Measurements from ENCODE around the gene OR9Q1. TPM values are rescaled to one million over a fixed set of nuclear protein-coding genes. Genes with fewer than 3 reads are reported as not detected.

OR9Q1 gene
- total RNA-seq, 4 donors from 2014 or later: not detected

DNA sequence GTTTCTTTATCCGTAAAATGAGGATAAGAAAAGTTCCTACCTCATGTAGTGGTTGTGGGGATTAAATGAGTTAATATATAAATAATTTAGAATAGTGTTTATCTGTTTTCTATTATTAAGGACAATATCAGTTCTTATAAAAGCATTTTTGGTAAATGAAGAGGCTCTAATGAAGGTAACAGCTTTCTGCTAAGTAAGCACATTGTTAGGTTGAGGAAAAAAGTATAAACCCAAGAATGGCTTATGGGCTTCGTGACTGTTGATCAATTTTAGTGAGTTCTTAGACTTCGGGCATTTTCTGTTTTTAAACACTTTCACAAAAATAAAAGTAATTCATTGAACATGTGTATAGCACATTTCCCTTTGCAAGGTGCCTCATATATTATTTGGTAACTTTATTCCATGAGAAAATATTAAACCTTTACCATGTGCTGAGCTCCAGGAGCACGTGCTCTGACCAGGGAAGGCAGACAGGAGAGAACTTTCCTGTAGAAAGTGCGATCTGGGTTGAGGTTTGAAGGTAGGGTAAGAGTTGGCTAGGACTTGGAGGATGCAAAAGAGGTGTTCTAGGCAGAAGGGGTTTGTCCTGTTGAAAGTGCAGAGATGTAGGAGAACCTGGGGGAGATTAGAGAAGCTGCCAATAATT lies 153.9 kb downstream of the OR9Q1 start:
- Histone ChIP-seq H3K36me3 (no peaks in the 10 kb centered on the region), H3K4me3 (no peak overlapping the region), H3K4me1 (no peaks in the 10 kb centered on the region), H3K27me3 (no peaks in the 10 kb centered on the region), H3K9me3 (no peaks in the 10 kb centered on the region), H3K27ac (no peak overlapping the region)
- intact Hi-C loops (cut with DNase I): no loop called here
- DNase-seq: no peak
- WGBS, 2 donors: 71 to 80% methylated on average over 5 of the region's 5 CpGs
- TF ChIP-seq POLR2A (IDR thresholded peaks at IDR 0.05) (no peak), CTCF (IDR thresholded peaks at IDR 0.05) (no peak)

GRCh38 chr11:58178444-58178843 lies 154.8 kb downstream of the OR9Q1 start:
- H3K27me3 ChIP-seq: no peaks in the 10 kb centered on the region
- no peak for DNase-seq
- no peaks in the 10 kb centered on the region for H3K36me3 ChIP-seq
- intact Hi-C loops (cut with DNase I): no loop called here
- H3K4me3 ChIP-seq: no peak overlapping the region
- no peak for TF ChIP-seq POLR2A (IDR thresholded peaks at IDR 0.05)
- TF ChIP-seq CTCF (IDR thresholded peaks at IDR 0.05): no peak
- H3K27ac ChIP-seq: no peak overlapping the region
- H3K4me1 ChIP-seq: no peaks in the 10 kb centered on the region
- WGBS, 2 donors: 80 to 82% methylated on average over 6 of the region's 6 CpGs
- no peaks in the 10 kb centered on the region for H3K9me3 ChIP-seq

- no peaks in the 10 kb centered on the region for H3K36me3 ChIP-seq
- DNase-seq: no peak
- no peaks in the 10 kb centered on the region for H3K9me3 ChIP-seq
- no peak overlapping the region for H3K27ac ChIP-seq
- H3K4me1 ChIP-seq: no peaks in the 10 kb centered on the region
- TF ChIP-seq CTCF (IDR thresholded peaks at IDR 0.05) (no peak), POLR2A (IDR thresholded peaks at IDR 0.05) (no peak)
- intact Hi-C loops (cut with DNase I): no loop called here
- no peaks in the 10 kb centered on the region for H3K27me3 ChIP-seq
- H3K4me3 ChIP-seq: no peak overlapping the region
- WGBS, 2 donors: 59 to 74% methylated on average over 6 to 7 of the region's 7 CpGs
These were observed 156.0 kb downstream of the OR9Q1 start for GRCh38 chr11:58179648-58180047.

DNA sequence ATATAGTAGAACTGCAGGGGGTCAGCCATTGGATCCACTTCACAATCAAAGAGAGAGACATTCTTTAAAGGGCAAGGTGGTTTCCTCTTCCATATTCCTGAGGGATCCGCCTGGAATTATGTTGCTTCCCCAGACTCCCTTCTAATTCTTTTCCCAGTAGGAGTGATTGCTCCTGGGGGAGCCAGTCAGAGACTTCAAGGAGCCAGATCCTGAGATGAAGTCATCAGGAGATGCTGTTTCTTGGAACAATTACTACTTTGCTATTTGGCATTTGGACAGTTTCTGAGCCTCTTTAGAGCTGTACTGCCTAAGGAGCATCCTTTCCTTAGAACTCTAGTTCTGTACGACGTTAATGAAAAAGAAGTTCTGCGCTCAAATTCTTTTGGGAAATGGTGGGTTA lies 163.3 kb downstream of the OR9Q1 start:
- no peak overlapping the region for H3K4me3 ChIP-seq
- DNase-seq: no peak
- intact Hi-C loops (cut with DNase I): no loop called here
- H3K9me3 ChIP-seq: no peaks in the 10 kb centered on the region
- no peaks in the 10 kb centered on the region for H3K4me1 ChIP-seq
- no peak for TF ChIP-seq CTCF (IDR thresholded peaks at IDR 0.05)
- TF ChIP-seq POLR2A (IDR thresholded peaks at IDR 0.05): no peak
- no peaks in the 10 kb centered on the region for H3K27me3 ChIP-seq
- H3K36me3 ChIP-seq: no peaks in the 10 kb centered on the region
- no peak overlapping the region for H3K27ac ChIP-seq
- 86 to 95% methylated on average over 4 of the region's 4 CpGs for WGBS, 2 donors

DNA sequence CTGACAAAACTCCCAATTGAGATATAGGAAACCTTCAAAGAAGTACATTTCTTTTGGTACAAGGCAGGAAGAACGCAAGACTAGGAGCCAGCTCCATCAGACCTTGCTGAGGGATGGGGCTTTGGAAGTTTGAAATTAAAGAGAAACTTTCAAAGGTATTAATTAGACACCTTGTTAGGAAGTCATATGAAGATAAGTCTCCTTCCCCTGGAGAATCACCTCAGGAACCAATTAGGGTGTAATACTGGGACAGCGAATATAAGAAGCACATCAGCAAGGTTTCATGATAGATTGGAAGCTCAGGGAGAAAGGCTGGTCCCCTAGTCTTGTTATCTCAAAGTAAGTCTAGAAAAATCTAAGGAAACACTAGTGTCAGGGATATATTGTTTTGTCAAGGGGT lies 165.1 kb downstream of the OR9Q1 start, which contains the start of gene OR9Q2:
TSS of gene OR9Q2 (plus strand) at position 301 of the 400 bp plus-strand sequence. CDS start 1,421 bp downstream, outside the sequence.
- intact Hi-C loops (cut with DNase I): no loop called here
- no peak within 1 kb of the TSS for H3K27ac ChIP-seq
- WGBS, 2 donors: 80 to 85% methylated on average over 2 of the region's 2 CpGs
- no peaks in the 10 kb centered on the region for H3K27me3 ChIP-seq
- H3K36me3 ChIP-seq: no peaks in the 10 kb centered on the region
- no peak for DNase-seq
- H3K9me3 ChIP-seq: no peaks in the 10 kb centered on the region
- H3K4me1 ChIP-seq: no peaks in the 10 kb centered on the region
- H3K4me3 ChIP-seq: no peak within 1 kb of the TSS
- TF ChIP-seq CTCF (IDR thresholded peaks at IDR 0.05) (no peak), POLR2A (IDR thresholded peaks at IDR 0.05) (no peak)

Data from esophagus squamous epithelium (tissue), 5 donors.